ENCODE measurements around the gene ESPNL. TPM values are rescaled to one million over a fixed set of nuclear protein-coding genes. Genes with fewer than 3 reads are reported as not detected.
A peak's percentile ranks its signal among the peaks of the same experiment; 100 is the strongest.

Gene ESPNL
- total RNA-seq, 1 experiment from 2014 or later: 0.85 TPM

- DNase-seq (ENCODE audit: low read depth): peak; percentile 68
Observed at GRCh38 chr2:238097988-238098871, 1.9 kb upstream of the ESPNL start.

GRCh38 chr2:238098901-238099713 lies 1.0 kb upstream of the ESPNL start:
- no peak for DNase-seq (ENCODE audit: low read depth)

- DNase-seq (ENCODE audit: low read depth): no peak
Observed at GRCh38 chr2:238099714-238100048, 459 bp upstream of the ESPNL start.

GRCh38 chr2:238100821-238101771 lies 956 bp downstream of the ESPNL start:
- DNase-seq (ENCODE audit: low read depth): no peak

GRCh38 chr2:238101891-238102841 lies 2.0 kb downstream of the ESPNL start:
- DNase-seq (ENCODE audit: low read depth): no peak

- DNase-seq (ENCODE audit: low read depth): no peak
Observed at GRCh38 chr2:238102865-238103264, 2.7 kb downstream of the ESPNL start.

GRCh38 chr2:238103465-238104225 lies 3.5 kb downstream of the ESPNL start:
- DNase-seq (ENCODE audit: low read depth): no peak

- no peak for DNase-seq (ENCODE audit: low read depth)
Observed at GRCh38 chr2:238104226-238104690, 4.1 kb downstream of the ESPNL start.

GRCh38 chr2:238104691-238105371 lies 4.7 kb downstream of the ESPNL start:
- no peak for DNase-seq (ENCODE audit: low read depth)

- DNase-seq (ENCODE audit: low read depth): no peak
Observed at GRCh38 chr2:238105506-238106338, 5.6 kb downstream of the ESPNL start.

GRCh38 chr2:238106339-238106697 lies 6.2 kb downstream of the ESPNL start:
- DNase-seq (ENCODE audit: low read depth): no peak

GRCh38 chr2:238106698-238107524 lies 6.8 kb downstream of the ESPNL start:
- DNase-seq (ENCODE audit: low read depth): peak; percentile 21

GRCh38 chr2:238107525-238108422 lies 7.6 kb downstream of the ESPNL start:
- no peak for DNase-seq (ENCODE audit: low read depth)

GRCh38 chr2:238108423-238109183 lies 8.5 kb downstream of the ESPNL start:
- DNase-seq (ENCODE audit: low read depth): no peak

- DNase-seq (ENCODE audit: low read depth): no peak
Observed at GRCh38 chr2:238113611-238114010, 13.5 kb downstream of the ESPNL start.
